Erythroblast (primary cell): ENCODE measurements around the gene TNNI3.

Source experiments
- DNase-seq, 2 experiments: peaks; one replicate each; lab custom pipeline; 2025; lab: John Stamatoyannopoulos, UW
- GATA1 ChIP-seq: IDR thresholded peaks from 2 replicates; pipeline ENCODE4 v1.6.1; 2011; ENCODE audit warnings: low read depth, mild to moderate bottlenecking, control low read depth, low read length, moderate library complexity
- POLR2A ChIP-seq: IDR thresholded peaks from 2 replicates; pipeline ENCODE4 v1.6.1; 2011; ENCODE audit warnings: mild to moderate bottlenecking, low read length

TNNI3 gene

DNA sequence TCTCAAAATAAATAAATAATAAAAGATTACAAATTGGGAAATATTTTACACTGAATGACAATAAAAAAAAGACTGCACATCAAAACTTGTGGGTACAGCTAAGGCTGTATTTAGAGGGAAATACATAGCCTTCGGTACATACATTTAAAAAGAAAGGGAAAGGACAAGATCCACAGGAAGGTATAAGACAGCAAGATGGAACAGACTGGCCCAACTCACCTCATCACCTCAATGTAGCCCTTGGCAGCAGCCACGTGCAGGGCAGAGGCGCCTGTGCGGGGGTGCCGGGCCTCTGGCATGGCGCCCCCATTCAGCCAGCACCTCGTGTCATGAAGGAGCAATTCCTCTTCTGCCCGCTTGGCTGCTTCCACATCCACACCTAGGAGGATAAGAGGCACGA, 54.3 kb downstream of the TNNI3 start:
- no peak for TF ChIP-seq GATA1
- TF ChIP-seq POLR2A: no peak
- DNase-seq: no peak
